Peyer's patch (tissue), 4 donors: ENCODE measurements around the gene KLC4. TPM values are rescaled to one million over a fixed set of nuclear protein-coding genes. Genes with fewer than 3 reads are reported as not detected.
A peak's percentile ranks its signal among the peaks of the same experiment; 100 is the strongest.

ENCODE experiments used
- DNase-seq, 3 donors: peaks; one replicate each; pipeline ENCODE4 v3.0.0-alpha.2; 2017 to 2019
- H3K27ac ChIP-seq, 4 donors: fragments of 200-600 bp; sonication (generic); one replicate each; pipeline ENCODE4 v1.5.1; 2016 to 2019
- H3K27me3 ChIP-seq, 2 donors: fragments of 200-600 bp; sonication (generic); one replicate each; pipeline ENCODE4 v1.5.1; 2019
- H3K36me3 ChIP-seq, 3 donors: fragments of 200-600 bp; sonication (generic); one replicate each; pipeline ENCODE4 v1.5.1; 2016 to 2019
- H3K4me1 ChIP-seq, 4 donors: fragments of 200-600 bp; sonication (generic); one replicate each; pipeline ENCODE4 v1.5.1; 2016 to 2019
- H3K4me3 ChIP-seq, 4 donors: fragments of 200-600 bp; sonication (generic); 1 replicate in 3 of 4; 2 replicates in 1 of 4; pipeline ENCODE4 v1.5.1; 2016 to 2019; ENCODE audit warnings: mild to moderate bottlenecking in 1 of 4
- H3K9me3 ChIP-seq, 4 donors: fragments of 200-600 bp; sonication (generic); one replicate each; pipeline ENCODE4 v1.5.1; 2016 to 2019; ENCODE audit warnings: mild to moderate bottlenecking in 1 of 4
- POLR2A ChIP-seq, 2 donors: fragments of 450-650 bp; IDR thresholded peaks; one replicate each; pipeline ENCODE4 v1.5.1; 2017; ENCODE audit warnings: antibody characterized with exemption in 2 of 2, mild to moderate bottlenecking in 2 of 2, moderate library complexity in 2 of 2
- total RNA-seq, 4 donors: library from RNA; depleted of rRNA; stranded (reverse); fragments of >200 nt; gene quantifications; one replicate each; pipeline ENCODE4 v1.1.0, GENCODE V29; 2016
- TF ChIP-seq, protein P1 (sequence below), 6 experiments: fragments of 450-650 bp in 4 of 6; fragments of 200-600 bp in 2 of 6; sonication (generic) in 1 of 6; IDR thresholded peaks; one replicate each; pipeline ENCODE4 v1.5.1; 2017 to 2019; ENCODE audit warnings: antibody characterized with exemption in 6 of 6, mild to moderate bottlenecking in 3 of 6, moderate library complexity in 1 of 6

The KLC4 gene
- total RNA-seq, 4 donors from 2014 or later: 50.3 to 214 (median 183) TPM

DNA sequence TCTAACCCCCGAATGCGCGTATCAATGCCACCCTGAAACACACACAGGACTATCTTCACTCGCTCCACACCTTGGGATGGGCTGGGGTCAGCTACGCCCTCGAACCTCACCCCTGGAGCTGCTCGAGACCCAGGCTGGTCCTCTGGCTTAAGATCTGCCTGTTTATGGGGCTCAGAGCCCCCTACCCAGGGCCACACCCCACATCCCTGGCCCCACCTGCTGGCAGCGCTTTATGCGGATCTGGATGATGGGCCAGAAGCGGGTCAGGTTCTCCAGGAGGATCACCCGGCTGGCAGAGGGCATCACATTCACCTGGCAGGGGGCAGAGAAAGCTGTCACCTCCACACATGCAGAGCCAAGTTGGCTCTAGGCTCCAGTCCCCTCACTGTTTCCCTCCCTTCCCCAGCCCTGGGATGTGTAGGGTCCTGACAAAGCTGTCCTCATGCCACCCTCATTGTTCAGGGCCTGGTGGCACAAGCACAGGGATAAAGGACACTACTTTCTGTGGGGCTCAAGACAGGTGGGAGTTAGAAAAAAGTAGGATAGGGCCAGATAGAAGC is 14.0 kb upstream of the KLC4 start:
- H3K27me3 ChIP-seq: no peaks in the 10 kb centered on the region
- no peak for DNase-seq
- no peaks in the 10 kb centered on the region for H3K9me3 ChIP-seq
- H3K4me3 ChIP-seq: no peak overlapping the region
- peaks cover 0 to 81% (median 0%) of the 10 kb centered on the region in 3 donors for H3K36me3 ChIP-seq
- no peak for TF ChIP-seq POLR2A (IDR thresholded peaks at IDR 0.05)
- TF ChIP-seq, protein P1, sequence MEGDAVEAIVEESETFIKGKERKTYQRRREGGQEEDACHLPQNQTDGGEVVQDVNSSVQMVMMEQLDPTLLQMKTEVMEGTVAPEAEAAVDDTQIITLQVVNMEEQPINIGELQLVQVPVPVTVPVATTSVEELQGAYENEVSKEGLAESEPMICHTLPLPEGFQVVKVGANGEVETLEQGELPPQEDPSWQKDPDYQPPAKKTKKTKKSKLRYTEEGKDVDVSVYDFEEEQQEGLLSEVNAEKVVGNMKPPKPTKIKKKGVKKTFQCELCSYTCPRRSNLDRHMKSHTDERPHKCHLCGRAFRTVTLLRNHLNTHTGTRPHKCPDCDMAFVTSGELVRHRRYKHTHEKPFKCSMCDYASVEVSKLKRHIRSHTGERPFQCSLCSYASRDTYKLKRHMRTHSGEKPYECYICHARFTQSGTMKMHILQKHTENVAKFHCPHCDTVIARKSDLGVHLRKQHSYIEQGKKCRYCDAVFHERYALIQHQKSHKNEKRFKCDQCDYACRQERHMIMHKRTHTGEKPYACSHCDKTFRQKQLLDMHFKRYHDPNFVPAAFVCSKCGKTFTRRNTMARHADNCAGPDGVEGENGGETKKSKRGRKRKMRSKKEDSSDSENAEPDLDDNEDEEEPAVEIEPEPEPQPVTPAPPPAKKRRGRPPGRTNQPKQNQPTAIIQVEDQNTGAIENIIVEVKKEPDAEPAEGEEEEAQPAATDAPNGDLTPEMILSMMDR (IDR thresholded peaks at IDR 0.05): no peak
- H3K4me1 ChIP-seq: no peaks in the 10 kb centered on the region
- no peak overlapping the region for H3K27ac ChIP-seq

DNA sequence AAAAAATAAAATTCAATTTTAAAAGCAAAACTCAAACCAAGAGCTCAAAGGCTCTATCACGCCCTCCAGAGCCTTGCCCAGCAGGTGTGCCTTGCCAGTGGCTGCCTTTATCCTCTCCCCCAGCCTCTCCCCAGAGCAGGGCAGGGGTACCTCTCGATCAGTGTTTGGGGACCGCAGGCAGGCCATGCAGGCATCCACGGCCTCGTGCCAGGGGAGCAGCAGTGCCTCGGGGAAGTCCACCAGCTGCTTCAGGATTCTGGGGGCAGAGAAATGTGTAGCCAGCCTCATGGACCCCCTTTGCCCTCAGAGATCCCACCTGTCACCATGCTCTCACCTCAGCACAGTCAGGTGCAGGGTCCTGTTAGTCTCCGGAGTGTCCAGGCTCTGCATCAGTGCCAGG is 11.4 kb upstream of the KLC4 start:
- Histone ChIP-seq H3K27ac (no peak overlapping the region), H3K36me3 (peaks cover 0 to 67% (median 0%) of the 10 kb centered on the region in 3 donors)

DNA sequence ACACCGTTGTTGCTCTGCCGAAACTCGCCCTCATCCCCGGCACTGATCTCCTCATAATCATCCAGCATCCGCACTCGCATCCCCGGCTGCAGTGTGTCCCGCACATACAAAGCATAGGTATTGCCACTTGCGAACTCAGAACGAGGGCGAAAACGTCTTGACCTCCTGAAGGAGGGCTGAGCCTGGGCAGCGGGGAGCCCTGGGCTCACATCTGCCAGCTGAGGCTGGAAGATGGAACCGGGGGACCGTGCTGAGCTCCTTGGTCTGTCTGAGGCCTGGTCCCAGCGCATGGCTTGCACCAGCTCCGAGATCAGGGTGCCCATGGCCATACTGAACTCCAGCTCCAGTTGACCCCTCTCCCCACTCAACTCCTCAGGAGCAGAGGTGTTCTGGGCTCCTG is 8.4 kb upstream of the KLC4 start:
- Histone ChIP-seq H3K36me3 (peaks cover 0 to 50% (median 0%) of the 10 kb centered on the region in 3 donors), H3K27ac (no peak overlapping the region), H3K4me3 (no peak overlapping the region), H3K4me1 (peaks cover 0 to 9% (median 2%) of the 10 kb centered on the region in 4 donors), H3K27me3 (no peaks in the 10 kb centered on the region), H3K9me3 (no peaks in the 10 kb centered on the region)
- TF ChIP-seq, protein P1 (IDR thresholded peaks at IDR 0.05): no peak
- no peak for TF ChIP-seq POLR2A (IDR thresholded peaks at IDR 0.05)
- no peak for DNase-seq

More for the DNA sequence above, 11.4 kb upstream of the KLC4 start:
- no peak for DNase-seq
- Histone ChIP-seq H3K4me1 (peaks cover 0 to 9% (median 1%) of the 10 kb centered on the region in 4 donors), H3K9me3 (no peaks in the 10 kb centered on the region), H3K4me3 (no peak overlapping the region), H3K27me3 (no peaks in the 10 kb centered on the region)
- TF ChIP-seq POLR2A (IDR thresholded peaks at IDR 0.05): no peak
- TF ChIP-seq, protein P1 (IDR thresholded peaks at IDR 0.05): no peak

DNA sequence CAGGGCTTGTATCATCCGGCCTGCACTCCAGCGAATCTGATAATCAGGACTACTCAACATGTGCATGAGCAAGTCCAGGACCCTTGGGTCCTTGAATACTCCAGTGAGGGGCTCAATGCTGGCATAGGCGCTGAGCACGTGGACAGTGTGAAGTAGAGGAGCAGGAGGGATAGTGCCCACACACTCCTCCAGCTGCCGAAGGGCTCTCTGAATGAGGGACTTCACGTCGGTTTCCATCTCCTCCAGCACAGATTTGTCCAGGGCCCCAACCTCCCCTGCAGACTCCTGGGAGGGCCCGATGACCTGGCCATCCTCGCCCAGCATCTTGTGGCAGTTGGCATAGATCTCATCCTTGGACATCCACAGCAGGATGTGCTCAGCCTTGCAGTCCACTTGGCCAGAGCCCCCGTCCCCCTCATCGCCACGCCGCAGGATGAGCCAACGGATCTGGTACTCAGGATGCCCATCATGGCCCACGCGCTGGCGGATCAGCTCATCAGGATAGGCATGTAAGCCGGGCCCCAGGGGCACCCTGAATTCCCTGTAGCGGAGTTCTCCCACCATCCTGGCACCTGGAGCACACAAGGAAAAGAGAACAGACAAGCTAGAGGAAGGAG is 7.1 kb upstream of the KLC4 start:
- peaks cover 0 to 49% (median 0%) of the 10 kb centered on the region in 3 donors for H3K36me3 ChIP-seq
- peak overlapping the region in 1 of 4 donors; percentile 84 for H3K4me3 ChIP-seq
- H3K9me3 ChIP-seq: no peaks in the 10 kb centered on the region
- no peak for DNase-seq
- peaks cover 0 to 9% (median 2%) of the 10 kb centered on the region in 4 donors for H3K4me1 ChIP-seq
- peak overlapping the region in 3 of 4 donors; percentile 90 to 96 (median 90) for H3K27ac ChIP-seq
- TF ChIP-seq POLR2A (IDR thresholded peaks at IDR 0.05): no peak
- TF ChIP-seq, protein P1 (IDR thresholded peaks at IDR 0.05): no peak
- no peaks in the 10 kb centered on the region for H3K27me3 ChIP-seq

DNA sequence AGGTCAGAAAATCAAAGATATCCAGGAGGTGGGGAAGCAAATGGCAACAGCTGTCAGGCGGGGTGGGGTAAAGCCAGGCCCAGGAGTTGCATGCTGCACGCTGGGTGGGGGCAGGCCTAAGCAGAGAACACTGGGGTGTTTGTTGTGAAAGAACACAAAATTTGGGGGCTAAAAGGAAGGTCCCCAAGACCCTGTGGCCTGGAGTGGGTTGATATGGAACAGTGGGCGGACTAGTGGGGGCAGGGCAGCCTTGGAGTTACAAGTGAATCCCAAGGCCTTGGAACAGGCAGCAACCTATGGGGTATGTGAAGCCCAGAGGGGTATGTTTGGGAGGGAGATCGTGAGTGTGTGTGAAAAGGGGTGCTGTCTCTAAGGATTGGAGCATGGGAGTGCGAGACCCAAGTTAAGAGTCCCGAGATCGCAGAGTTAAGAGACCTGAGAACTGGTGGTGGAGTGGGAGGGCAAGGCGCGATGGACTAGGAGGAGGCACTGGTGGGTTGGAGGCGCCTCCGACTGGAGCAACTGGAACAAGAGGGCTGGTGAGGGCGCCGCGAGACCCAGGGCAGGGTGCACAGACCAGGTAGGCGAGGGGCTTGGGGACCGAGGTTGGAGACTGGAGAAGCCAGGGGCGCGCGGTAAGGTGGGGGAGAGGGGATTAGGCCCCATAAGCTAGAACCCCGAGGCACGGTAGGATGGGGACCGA is 6.4 kb upstream of the KLC4 start:
- TF ChIP-seq POLR2A (IDR thresholded peaks at IDR 0.05): no peak
- TF ChIP-seq, protein P1 (IDR thresholded peaks at IDR 0.05): no peak
- DNase-seq: peak in 1 of 3 donors; percentile 27
- peak overlapping the region; percentile 65 to 85 (median 80) for H3K4me3 ChIP-seq
- H3K36me3 ChIP-seq: peaks cover 0 to 51% (median 0%) of the 10 kb centered on the region in 3 donors
- H3K27me3 ChIP-seq: no peaks in the 10 kb centered on the region
- H3K4me1 ChIP-seq: peaks cover 0 to 15% (median 2%) of the 10 kb centered on the region in 4 donors
- no peaks in the 10 kb centered on the region for H3K9me3 ChIP-seq
- H3K27ac ChIP-seq: peak overlapping the region; percentile 85 to 96 (median 90)
